CD4-positive, alpha-beta T cell treated with Interleukin-17A for 4 hours (primary cell): ENCODE results near the gene MYLK4.

Source experiments
- DNase-seq: peaks from one replicate; pipeline ENCODE4 v3.0.0-alpha.2; 2020; ENCODE audit warnings: mixed read lengths

Gene MYLK4

GRCh38 chr6:2754911-2755310, 4.2 kb upstream of the MYLK4 start:
- no peak for DNase-seq

GRCh38 chr6:2754393-2754792, 3.7 kb upstream of the MYLK4 start:
- no peak for DNase-seq

GRCh38 chr6:2753743-2754142, 3.0 kb upstream of the MYLK4 start:
- DNase-seq: no peak

GRCh38 chr6:2753110-2753489, 2.4 kb upstream of the MYLK4 start:
- no peak for DNase-seq

GRCh38 chr6:2752477-2753109, 1.9 kb upstream of the MYLK4 start:
- DNase-seq: no peak

- DNase-seq: no peak
Measured at GRCh38 chr6:2751871-2752270, 1.1 kb upstream of the MYLK4 start.

- DNase-seq: peak; percentile 80
Measured at GRCh38 chr6:2749969-2750600, 637 bp downstream of the MYLK4 start.

- no peak for DNase-seq
Measured at GRCh38 chr6:2748183-2748582, 2.5 kb downstream of the MYLK4 start.

- no peak for DNase-seq
Measured at GRCh38 chr6:2746557-2747061, 4.1 kb downstream of the MYLK4 start.

GRCh38 chr6:2745246-2745645, 5.5 kb downstream of the MYLK4 start:
- no peak for DNase-seq

- no peak for DNase-seq
Measured at GRCh38 chr6:2744778-2745177, 5.9 kb downstream of the MYLK4 start.

GRCh38 chr6:2744209-2744771, 6.4 kb downstream of the MYLK4 start:
- no peak for DNase-seq

- DNase-seq: no peak
Measured at GRCh38 chr6:2743280-2744208, 7.2 kb downstream of the MYLK4 start.

- DNase-seq: no peak
Measured at GRCh38 chr6:2741756-2742155, 9.0 kb downstream of the MYLK4 start.

GRCh38 chr6:2740581-2740980, 10.1 kb downstream of the MYLK4 start:
- DNase-seq: no peak

GRCh38 chr6:2739335-2739734, 11.4 kb downstream of the MYLK4 start:
- no peak for DNase-seq

GRCh38 chr6:2738373-2738979, 12.2 kb downstream of the MYLK4 start:
- peak; percentile 63 for DNase-seq

GRCh38 chr6:2737885-2738284, 12.8 kb downstream of the MYLK4 start:
- DNase-seq: no peak

- no peak for DNase-seq
Measured at GRCh38 chr6:2734488-2735166, 16.1 kb downstream of the MYLK4 start.

GRCh38 chr6:2733736-2734480, 16.8 kb downstream of the MYLK4 start:
- no peak for DNase-seq

GRCh38 chr6:2733324-2733723, 17.4 kb downstream of the MYLK4 start:
- DNase-seq: no peak
